MM.1S (cell line): Measurements from ENCODE around the gene ATP5F1D.

Source experiments
- EZH2 ChIP-seq: fragments of 300-600 bp; sonication (generic); optimal IDR thresholded peaks from 2 replicates; pipeline ENCODE3; 2017; ENCODE audit warnings: low read depth, mild to moderate bottlenecking, antibody characterized with exemption, low read length, mixed read lengths
- EZH2phosphoT487 ChIP-seq: fragments of 300-600 bp; sonication (generic); IDR thresholded peaks from 2 replicates; pipeline ENCODE4 v1.6.1; 2018; ENCODE audit warnings: antibody characterized with exemption, low read length
- TF ChIP-seq, protein P1 (sequence below): fragments of 300-600 bp; sonication (generic); IDR thresholded peaks from 2 replicates; pipeline ENCODE4 v1.5.1; 2016; ENCODE audit warnings: antibody characterized with exemption, low read length, mixed read lengths

GRCh38 chr19:1217366-1217765 is 24.2 kb upstream of the ATP5F1D start:
- TF ChIP-seq, protein P1, sequence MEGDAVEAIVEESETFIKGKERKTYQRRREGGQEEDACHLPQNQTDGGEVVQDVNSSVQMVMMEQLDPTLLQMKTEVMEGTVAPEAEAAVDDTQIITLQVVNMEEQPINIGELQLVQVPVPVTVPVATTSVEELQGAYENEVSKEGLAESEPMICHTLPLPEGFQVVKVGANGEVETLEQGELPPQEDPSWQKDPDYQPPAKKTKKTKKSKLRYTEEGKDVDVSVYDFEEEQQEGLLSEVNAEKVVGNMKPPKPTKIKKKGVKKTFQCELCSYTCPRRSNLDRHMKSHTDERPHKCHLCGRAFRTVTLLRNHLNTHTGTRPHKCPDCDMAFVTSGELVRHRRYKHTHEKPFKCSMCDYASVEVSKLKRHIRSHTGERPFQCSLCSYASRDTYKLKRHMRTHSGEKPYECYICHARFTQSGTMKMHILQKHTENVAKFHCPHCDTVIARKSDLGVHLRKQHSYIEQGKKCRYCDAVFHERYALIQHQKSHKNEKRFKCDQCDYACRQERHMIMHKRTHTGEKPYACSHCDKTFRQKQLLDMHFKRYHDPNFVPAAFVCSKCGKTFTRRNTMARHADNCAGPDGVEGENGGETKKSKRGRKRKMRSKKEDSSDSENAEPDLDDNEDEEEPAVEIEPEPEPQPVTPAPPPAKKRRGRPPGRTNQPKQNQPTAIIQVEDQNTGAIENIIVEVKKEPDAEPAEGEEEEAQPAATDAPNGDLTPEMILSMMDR: no peak
- TF ChIP-seq EZH2 (no peak), EZH2phosphoT487 (no peak)
